Neural progenitor cell (in vitro differentiated cells): ENCODE data around the gene NWD2. TPM values are rescaled to one million over a fixed set of nuclear protein-coding genes. Genes with fewer than 3 reads are reported as not detected.
A peak's percentile ranks its signal among the peaks of the same experiment; 100 is the strongest.

Source experiments
- DNase-seq: peaks from one replicate; pipeline ENCODE4 v3.0.0-alpha.2; 2016; ENCODE audit warnings: low spot score
- H2AFZ ChIP-seq: fragments of 200-600 bp; sonication (generic); replicated peaks from 2 replicates; pipeline ENCODE4 v1.6.1; 2016; ENCODE audit warnings: antibody characterized with exemption
- H3F3A ChIP-seq: fragments of 200-600 bp; sonication (generic); 2 replicates; pipeline ENCODE4 v1.6.1; 2016; ENCODE audit warnings: antibody characterized with exemption, low read depth
- H3K27ac ChIP-seq: fragments of 200-600 bp; sonication (generic); 2 replicates; pipeline ENCODE4 v1.5.1; 2016; ENCODE audit warnings: mild to moderate bottlenecking
- H3K27me3 ChIP-seq: fragments of 200-600 bp; sonication (generic); 2 replicates; pipeline ENCODE4 v1.6.1; 2016; ENCODE audit warnings: mild to moderate bottlenecking, moderate library complexity
- H3K36me3 ChIP-seq: fragments of 200-600 bp; sonication (generic); 2 replicates; pipeline ENCODE4 v1.5.1; 2016
- H3K4me1 ChIP-seq: fragments of 200-600 bp; sonication (generic); 2 replicates; pipeline ENCODE4 v1.6.1; 2016; ENCODE audit warnings: mixed run types
- H3K4me2 ChIP-seq: fragments of 200-600 bp; sonication (generic); 2 replicates; pipeline ENCODE4 v1.6.1; 2016
- H3K4me3 ChIP-seq: fragments of 200-600 bp; sonication (generic); 2 replicates; pipeline ENCODE4 v1.5.1; 2016
- H3K79me2 ChIP-seq: fragments of 200-600 bp; sonication (generic); 2 replicates; pipeline ENCODE4 v1.6.1; 2016; ENCODE audit warnings: low read depth
- H3K9ac ChIP-seq: fragments of 200-600 bp; sonication (generic); 2 replicates; pipeline ENCODE4 v1.6.1; 2016
- H3K9me3 ChIP-seq: fragments of 200-600 bp; sonication (generic); 2 replicates; pipeline ENCODE4 v1.5.1; 2016; ENCODE audit warnings: low read depth
- H4K20me1 ChIP-seq: fragments of 200-600 bp; sonication (generic); 2 replicates; pipeline ENCODE4 v1.6.1; 2016; ENCODE audit warnings: low read depth
- H3K27ac Mint-ChIP-seq: 3 replicates; pipeline ENCODE4 v1.8.0; 2021; ENCODE audit warnings: mixed read lengths
- H3K27me3 Mint-ChIP-seq: 2 replicates; pipeline ENCODE4 v1.8.0; 2022; ENCODE audit warnings: low read depth, mild to moderate bottlenecking, inconsistent platforms, moderate library complexity, mixed read lengths; ENCODE audit not compliant: insufficient read depth
- H3K36me3 Mint-ChIP-seq: 3 replicates; pipeline ENCODE4 v1.8.0; 2021; ENCODE audit warnings: mixed read lengths
- H3K4me1 Mint-ChIP-seq: 3 replicates; pipeline ENCODE4 v1.8.0; 2021; ENCODE audit warnings: mixed read lengths
- H3K4me3 Mint-ChIP-seq: 3 replicates; pipeline ENCODE4 v1.8.0; 2021; ENCODE audit warnings: mild to moderate bottlenecking, moderate library complexity, mixed read lengths
- H3K9me3 Mint-ChIP-seq: 3 replicates; pipeline ENCODE4 v1.8.0; 2020; ENCODE audit warnings: mixed read lengths
- EZH2 ChIP-seq: fragments of 200-600 bp; sonication (generic); IDR thresholded peaks from 2 replicates; pipeline ENCODE4 v1.6.1; 2017; ENCODE audit warnings: antibody characterized with exemption, mild to moderate bottlenecking, moderate library complexity
- EZH2phosphoT487 ChIP-seq: fragments of 200-600 bp; sonication (generic); IDR thresholded peaks from 2 replicates; pipeline ENCODE4 v1.6.1; 2017; ENCODE audit warnings: antibody characterized with exemption
- total RNA-seq: library from RNA; depleted of rRNA; stranded (reverse); fragments of >200 nt; gene quantifications from 2 replicates; pipeline ENCODE4 v1.2.3, GENCODE V29; 2015; ENCODE audit warnings: low replicate concordance
- TF ChIP-seq, protein P1 (sequence below): fragments of 200-600 bp; sonication (generic); IDR thresholded peaks from 2 replicates; pipeline ENCODE4 v1.5.1; 2017; ENCODE audit warnings: antibody characterized with exemption, mild to moderate bottlenecking

The NWD2 gene
- total RNA-seq, 1 donor from 2014 or later = not detected

DNA sequence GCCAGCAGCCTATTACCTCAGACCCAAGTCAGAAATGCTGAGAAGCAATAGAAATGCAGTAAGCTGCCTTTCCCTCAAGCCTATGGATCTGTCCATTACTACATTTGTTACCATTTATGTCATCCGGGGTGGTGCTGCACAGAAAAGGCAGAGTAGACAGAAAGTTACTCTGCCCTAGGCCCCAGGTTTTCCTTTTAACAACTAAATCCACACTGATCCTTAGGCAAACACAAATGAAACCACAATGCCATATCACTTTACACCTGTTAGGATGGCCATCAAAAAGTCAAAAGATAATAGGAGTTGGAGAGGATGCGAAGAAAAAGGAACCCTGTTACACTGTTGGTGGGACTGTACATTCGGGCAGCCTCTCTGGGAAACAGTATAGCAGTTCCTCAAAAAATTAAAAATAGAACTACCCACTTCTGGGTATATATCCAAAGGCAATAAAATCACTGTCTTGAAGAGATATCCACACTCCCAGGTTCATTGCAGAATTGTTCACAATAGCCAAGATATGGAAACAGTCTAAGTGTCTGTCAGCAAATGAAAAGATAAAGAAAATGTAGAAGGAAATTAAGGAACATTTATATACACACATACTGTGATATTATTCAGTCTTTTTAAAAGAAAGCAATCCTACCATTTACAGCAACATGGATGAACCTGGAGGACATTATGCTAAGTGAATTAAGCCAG, 186.3 kb downstream of the NWD2 start:
- no peak overlapping the region for H3K27ac ChIP-seq
- no peaks in the 10 kb centered on the region for H3K27me3 ChIP-seq
- no peaks in the 10 kb centered on the region for H3F3A ChIP-seq
- Mint-ChIP-seq H3K27me3 (no peaks in the 10 kb centered on the region), H3K27ac (no peak overlapping the region), H3K4me1 (no peaks in the 10 kb centered on the region), H3K4me3 (no peak overlapping the region), H3K36me3 (no peaks in the 10 kb centered on the region), H3K9me3 (no peaks in the 10 kb centered on the region)
- H3K36me3 ChIP-seq = no peaks in the 10 kb centered on the region
- H3K4me2 ChIP-seq = no peak overlapping the region
- no peak for TF ChIP-seq EZH2
- no peak for TF ChIP-seq EZH2phosphoT487
- no peak overlapping the region for H3K4me3 ChIP-seq
- H3K4me1 ChIP-seq = no peaks in the 10 kb centered on the region
- no peaks in the 10 kb centered on the region for H4K20me1 ChIP-seq
- H2AFZ ChIP-seq = no peak overlapping the region
- H3K9ac ChIP-seq = no peak overlapping the region
- no peaks in the 10 kb centered on the region for H3K79me2 ChIP-seq
- DNase-seq = no peak
- no peaks in the 10 kb centered on the region for H3K9me3 ChIP-seq

DNA sequence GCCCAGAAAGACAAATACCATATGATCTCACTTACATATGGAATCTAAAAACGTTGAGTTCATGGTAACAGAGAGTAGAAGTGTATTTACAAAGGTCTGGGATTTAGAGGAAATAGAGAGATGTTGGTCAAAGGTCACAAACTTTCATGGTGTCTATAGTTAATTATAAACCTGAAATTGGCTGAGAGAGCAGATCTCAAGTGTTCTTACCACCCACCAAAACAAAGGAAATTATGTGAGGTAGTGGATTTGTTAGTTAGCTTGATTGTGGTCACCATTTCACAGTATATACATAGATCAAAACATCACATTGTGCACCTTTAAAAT, 186.8 kb downstream of the NWD2 start:
- H3K9ac ChIP-seq = no peak overlapping the region
- TF ChIP-seq EZH2 (no peak), EZH2phosphoT487 (no peak)
- TF ChIP-seq, protein P1, sequence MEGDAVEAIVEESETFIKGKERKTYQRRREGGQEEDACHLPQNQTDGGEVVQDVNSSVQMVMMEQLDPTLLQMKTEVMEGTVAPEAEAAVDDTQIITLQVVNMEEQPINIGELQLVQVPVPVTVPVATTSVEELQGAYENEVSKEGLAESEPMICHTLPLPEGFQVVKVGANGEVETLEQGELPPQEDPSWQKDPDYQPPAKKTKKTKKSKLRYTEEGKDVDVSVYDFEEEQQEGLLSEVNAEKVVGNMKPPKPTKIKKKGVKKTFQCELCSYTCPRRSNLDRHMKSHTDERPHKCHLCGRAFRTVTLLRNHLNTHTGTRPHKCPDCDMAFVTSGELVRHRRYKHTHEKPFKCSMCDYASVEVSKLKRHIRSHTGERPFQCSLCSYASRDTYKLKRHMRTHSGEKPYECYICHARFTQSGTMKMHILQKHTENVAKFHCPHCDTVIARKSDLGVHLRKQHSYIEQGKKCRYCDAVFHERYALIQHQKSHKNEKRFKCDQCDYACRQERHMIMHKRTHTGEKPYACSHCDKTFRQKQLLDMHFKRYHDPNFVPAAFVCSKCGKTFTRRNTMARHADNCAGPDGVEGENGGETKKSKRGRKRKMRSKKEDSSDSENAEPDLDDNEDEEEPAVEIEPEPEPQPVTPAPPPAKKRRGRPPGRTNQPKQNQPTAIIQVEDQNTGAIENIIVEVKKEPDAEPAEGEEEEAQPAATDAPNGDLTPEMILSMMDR = no peak
- H3K36me3 ChIP-seq = no peaks in the 10 kb centered on the region
- no peaks in the 10 kb centered on the region for H3K27me3 ChIP-seq
- Mint-ChIP-seq H3K4me1 (no peaks in the 10 kb centered on the region), H3K27me3 (no peaks in the 10 kb centered on the region), H3K36me3 (no peaks in the 10 kb centered on the region), H3K27ac (no peak overlapping the region), H3K4me3 (no peak overlapping the region), H3K9me3 (no peaks in the 10 kb centered on the region)
- H3F3A ChIP-seq = no peaks in the 10 kb centered on the region
- no peak overlapping the region for H3K27ac ChIP-seq
- H3K4me1 ChIP-seq = no peaks in the 10 kb centered on the region
- no peaks in the 10 kb centered on the region for H3K9me3 ChIP-seq
- no peaks in the 10 kb centered on the region for H3K79me2 ChIP-seq
- no peak overlapping the region for H2AFZ ChIP-seq
- no peak overlapping the region for H3K4me3 ChIP-seq
- DNase-seq = no peak
- no peak overlapping the region for H3K4me2 ChIP-seq
- H4K20me1 ChIP-seq = no peaks in the 10 kb centered on the region

DNA sequence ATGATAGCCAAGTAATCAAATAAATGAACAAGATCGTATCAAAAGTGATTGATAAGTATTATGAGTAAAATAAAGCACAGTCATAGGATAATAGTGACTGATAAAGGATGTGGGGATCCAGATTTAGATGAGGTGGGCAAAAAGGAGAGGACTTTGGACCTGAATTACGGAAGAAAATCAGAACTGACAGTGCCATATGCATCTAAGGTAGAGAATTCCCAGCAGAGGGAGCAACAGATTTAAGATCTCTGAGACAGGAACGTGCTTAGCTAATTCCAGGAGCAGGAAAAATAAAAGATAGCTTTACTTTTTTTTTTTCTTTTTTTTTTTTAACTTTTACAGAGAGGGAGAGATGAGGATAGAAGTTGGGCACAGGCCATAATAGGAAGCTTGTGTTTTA, 189.9 kb downstream of the NWD2 start:
- Histone ChIP-seq H3K27ac (no peak overlapping the region), H3F3A (no peaks in the 10 kb centered on the region), H3K27me3 (no peaks in the 10 kb centered on the region), H3K9ac (no peak overlapping the region), H3K4me2 (no peak overlapping the region), H3K9me3 (no peaks in the 10 kb centered on the region), H3K79me2 (no peaks in the 10 kb centered on the region), H2AFZ (no peak overlapping the region), H4K20me1 (no peaks in the 10 kb centered on the region), H3K36me3 (no peaks in the 10 kb centered on the region), H3K4me3 (no peak overlapping the region), H3K4me1 (no peaks in the 10 kb centered on the region)
- H3K36me3 Mint-ChIP-seq = no peaks in the 10 kb centered on the region
- H3K27me3 Mint-ChIP-seq = no peaks in the 10 kb centered on the region
- DNase-seq = peak; percentile 21
- no peaks in the 10 kb centered on the region for H3K9me3 Mint-ChIP-seq
- H3K4me1 Mint-ChIP-seq = peaks cover 4% of the 10 kb centered on the region
- no peak overlapping the region for H3K4me3 Mint-ChIP-seq
- TF ChIP-seq EZH2 = no peak
- TF ChIP-seq, protein P1 = peak; percentile 39
- H3K27ac Mint-ChIP-seq = no peak overlapping the region

DNA sequence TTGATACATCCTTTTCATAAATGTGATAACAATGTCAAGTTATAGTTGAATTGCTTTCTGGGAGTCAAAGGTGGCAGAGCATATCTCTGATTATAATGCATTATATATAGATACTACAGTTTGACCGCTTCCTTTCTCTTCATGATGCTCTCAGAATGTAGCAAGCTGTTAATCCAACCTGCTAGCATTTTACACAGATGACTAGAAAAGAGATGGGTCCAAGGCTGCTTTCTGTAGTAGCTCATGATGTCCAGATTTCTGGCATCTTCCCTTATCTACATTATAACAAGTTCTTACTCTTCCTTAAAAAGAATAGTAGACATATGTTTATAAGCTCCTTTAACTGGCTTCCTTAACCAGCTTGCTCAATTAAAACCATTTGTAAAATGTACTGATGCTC, 192.0 kb downstream of the NWD2 start:
- H3F3A ChIP-seq = no peaks in the 10 kb centered on the region
- H2AFZ ChIP-seq = no peak overlapping the region
- Mint-ChIP-seq H3K27ac (no peak overlapping the region), H3K4me3 (no peak overlapping the region), H3K9me3 (no peaks in the 10 kb centered on the region), H3K4me1 (peaks cover 4% of the 10 kb centered on the region), H3K36me3 (no peaks in the 10 kb centered on the region), H3K27me3 (no peaks in the 10 kb centered on the region)
- no peak overlapping the region for H3K4me3 ChIP-seq
- no peak for DNase-seq
- no peaks in the 10 kb centered on the region for H3K9me3 ChIP-seq
- no peak overlapping the region for H3K27ac ChIP-seq
- H3K36me3 ChIP-seq = no peaks in the 10 kb centered on the region
- no peaks in the 10 kb centered on the region for H3K27me3 ChIP-seq
- H3K79me2 ChIP-seq = no peaks in the 10 kb centered on the region
- H4K20me1 ChIP-seq = no peaks in the 10 kb centered on the region
- H3K9ac ChIP-seq = no peak overlapping the region
- H3K4me1 ChIP-seq = no peaks in the 10 kb centered on the region
- no peak overlapping the region for H3K4me2 ChIP-seq
- TF ChIP-seq, protein P1 = no peak
- TF ChIP-seq EZH2phosphoT487 (no peak), EZH2 (no peak)
